ENCODE data around the gene MYRFL.
A peak's percentile ranks its signal among the peaks of the same experiment; 100 is the strongest.
"Not testable (repeated sequence)": the region's sequence is repeated elsewhere in the genome, so short reads cannot be mapped to it uniquely, and the experiment has no call there.

The MYRFL gene

DNA sequence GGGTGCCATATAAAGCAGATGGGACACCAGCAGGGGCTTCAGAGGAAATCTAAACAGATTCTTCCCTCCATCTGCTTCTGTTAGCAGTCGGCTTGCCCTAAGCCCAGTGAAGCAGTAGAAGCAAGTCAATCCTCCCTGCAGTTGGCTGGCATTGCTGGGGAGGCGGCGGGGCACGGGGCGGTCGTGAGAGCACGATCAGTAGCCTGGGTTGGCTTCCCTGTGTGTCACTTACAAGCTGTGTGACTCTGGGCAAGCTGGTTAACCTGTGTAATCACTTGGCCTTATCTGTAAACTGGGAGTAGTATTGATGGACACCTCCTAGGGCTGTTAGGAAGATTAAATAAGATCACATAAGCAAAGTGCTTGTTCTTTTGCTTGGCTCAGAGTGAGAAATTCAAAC lies 19.4 kb downstream of the MYRFL start:
- no peak for DNase-seq

- DNase-seq, result no peak
These were observed 19.8 kb downstream of the MYRFL start for GRCh38 chr12:69844836-69845235.

GRCh38 chr12:69846976-69847375 lies 21.9 kb downstream of the MYRFL start:
- no peak for DNase-seq

DNA sequence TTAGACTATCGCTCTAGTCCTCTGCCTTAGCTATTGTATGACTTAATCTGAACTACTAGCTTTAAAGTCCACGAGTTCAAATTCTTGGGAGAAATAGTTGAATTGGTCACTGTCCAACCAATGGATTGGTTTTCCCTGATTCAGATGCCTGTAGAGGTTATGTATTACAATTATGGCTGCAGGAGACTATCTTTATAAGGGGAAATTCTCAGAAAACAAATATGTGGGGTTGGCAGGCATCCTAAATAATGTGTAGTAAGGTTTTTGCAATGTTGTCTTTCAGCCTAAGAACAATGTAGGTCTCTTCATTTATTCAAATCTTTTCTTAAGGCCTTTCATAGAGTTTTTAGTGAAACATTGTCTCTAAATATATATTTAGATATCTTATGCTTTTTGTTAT lies 26.9 kb downstream of the MYRFL start:
- no peak for DNase-seq

DNA sequence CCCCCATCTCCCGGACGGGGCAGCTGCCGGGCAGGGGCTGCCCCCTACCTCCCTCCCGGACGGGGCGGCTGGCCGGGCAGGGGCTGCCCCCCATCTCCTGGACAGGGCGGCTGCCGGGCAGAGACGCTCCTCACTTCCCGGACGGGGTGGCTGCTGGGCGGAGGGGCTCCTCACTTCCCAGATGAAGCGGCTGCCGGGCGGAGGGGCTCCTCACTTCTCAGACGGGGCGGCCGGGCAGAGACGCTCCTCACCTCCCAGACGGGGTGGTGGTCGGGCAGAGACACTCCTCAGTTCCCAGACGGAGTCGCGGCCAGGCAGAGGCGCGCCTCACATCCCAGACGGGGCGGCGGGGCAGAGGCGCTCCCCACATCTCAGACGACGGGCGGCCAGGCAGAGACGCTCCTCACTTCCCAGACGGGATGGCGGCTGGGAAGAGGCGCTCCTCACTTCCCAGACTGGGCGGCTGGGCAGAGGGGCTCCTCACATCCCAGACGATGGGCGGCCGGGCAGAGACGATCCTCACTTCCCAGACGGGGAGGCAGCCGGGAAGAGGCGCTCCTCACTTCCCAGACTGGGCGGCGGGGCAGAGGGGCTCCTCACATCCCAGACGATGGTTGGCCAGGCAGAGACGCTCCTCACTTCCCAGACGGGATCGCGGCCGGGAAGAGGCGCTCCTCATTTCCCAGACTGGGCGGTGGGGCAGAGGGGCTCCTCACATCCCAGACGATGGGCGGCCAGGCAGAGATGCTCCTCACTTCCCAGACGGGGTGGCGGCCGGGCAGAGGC lies 28.3 kb downstream of the MYRFL start:
- not testable (repeated sequence) for DNase-seq

DNA sequence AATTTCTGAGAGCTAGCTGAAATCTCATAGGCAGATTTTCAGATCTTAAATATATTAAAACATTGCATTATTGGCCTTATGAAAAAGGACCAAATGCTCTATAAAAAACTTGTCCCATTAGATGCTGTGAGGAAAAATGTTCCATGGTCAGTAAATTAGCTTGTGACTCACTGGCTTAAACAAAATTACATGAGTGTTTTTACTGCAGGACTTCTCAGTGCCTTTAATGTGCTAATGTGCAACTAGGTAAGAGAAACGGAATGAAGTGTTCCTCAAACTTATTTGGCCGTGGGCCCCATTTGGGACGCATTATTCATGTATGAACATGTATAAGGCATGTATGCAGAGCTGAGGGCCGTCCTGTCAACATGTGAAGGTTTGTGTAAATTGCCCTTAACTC lies 41.7 kb downstream of the MYRFL start:
- DNase-seq, result no peak

GRCh38 chr12:69868695-69869094 lies 43.7 kb downstream of the MYRFL start:
- no peak for DNase-seq

DNA sequence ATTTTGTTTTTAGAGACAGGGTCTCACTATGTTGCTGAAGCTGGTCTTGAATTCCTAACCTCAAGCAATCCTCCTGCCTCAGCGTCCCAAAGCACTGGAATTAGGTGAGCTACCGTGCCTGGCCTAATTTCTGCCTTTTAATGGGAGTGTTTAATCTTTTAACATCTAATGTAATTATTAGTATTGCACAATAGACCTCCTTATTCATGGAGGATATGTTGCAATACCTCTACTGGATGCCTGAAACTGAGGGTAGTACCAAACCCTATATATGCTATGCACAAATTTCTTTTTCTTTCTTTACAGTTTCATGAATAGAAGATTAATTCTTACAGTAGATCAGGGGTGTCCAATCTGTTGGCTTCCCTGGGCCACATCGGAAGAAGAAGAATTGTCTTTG lies 47.8 kb downstream of the MYRFL start:
- no peak for DNase-seq

GRCh38 chr12:69873429-69873828 lies 48.4 kb downstream of the MYRFL start:
- no peak for DNase-seq

DNA sequence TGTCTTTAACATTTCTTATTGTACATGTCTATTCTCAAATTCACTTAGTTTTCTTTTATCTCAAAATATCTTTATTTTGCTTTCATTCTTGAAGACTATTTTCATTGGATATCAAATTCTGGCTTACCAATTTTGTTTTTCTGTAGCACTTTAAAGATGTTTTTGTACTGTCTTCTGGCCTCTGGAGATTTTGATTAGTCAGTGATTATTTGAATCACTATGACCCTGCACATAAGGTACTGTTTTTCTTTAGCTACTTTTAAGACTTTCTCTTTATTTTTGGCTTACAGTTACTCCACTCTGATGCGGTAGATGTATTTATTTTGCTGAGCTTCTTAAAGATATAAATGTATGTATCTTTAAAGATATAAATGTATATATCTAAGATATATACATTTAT lies 49.6 kb downstream of the MYRFL start:
- no peak for DNase-seq

- DNase-seq, result no peak
These were observed 50.4 kb downstream of the MYRFL start for GRCh38 chr12:69875416-69875935.

- DNase-seq, result peak; percentile 61
These were observed 54.3 kb downstream of the MYRFL start for GRCh38 chr12:69879007-69879960.

DNA sequence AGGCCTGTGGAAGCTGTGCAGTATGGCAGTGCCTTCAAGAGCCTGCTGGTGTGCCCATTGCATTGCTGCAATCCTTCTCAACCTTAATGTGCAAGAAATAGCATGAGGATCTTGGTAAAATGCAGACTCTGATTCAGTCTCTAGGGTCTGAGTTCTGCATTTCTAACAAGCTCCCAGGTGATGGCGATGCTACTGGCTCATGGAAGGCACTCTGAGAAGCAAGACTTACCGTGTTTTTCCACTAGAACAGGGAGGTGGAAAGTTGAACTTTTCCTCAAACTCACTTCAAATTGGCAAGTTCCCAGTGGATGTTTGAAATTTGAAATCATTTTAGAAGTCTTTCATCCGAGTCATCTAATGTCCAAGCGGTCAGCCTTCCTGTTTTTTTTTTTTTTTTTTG lies 55.5 kb downstream of the MYRFL start:
- DNase-seq, result no peak

DNA sequence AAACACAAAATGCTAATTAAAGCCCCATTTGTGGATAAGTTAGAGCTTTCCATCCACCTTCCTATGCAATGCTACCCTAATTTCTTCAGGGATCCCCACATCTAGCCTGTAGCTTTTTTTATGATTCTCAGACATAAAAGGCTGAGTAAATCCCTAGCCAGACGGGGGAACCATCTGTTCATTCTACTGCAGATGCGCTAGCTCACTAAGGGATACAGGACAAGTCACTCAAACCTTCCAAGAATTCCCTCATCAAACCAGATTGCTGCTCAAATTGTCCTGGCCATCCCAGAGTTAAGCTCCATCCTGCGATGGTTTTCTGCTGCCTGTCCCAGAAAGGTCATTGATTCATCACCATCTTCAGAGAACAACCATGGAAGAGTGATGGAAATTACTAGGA lies 56.7 kb downstream of the MYRFL start:
- no peak for DNase-seq

GRCh38 chr12:69884386-69884785 lies 59.4 kb downstream of the MYRFL start:
- DNase-seq, result no peak

DNA sequence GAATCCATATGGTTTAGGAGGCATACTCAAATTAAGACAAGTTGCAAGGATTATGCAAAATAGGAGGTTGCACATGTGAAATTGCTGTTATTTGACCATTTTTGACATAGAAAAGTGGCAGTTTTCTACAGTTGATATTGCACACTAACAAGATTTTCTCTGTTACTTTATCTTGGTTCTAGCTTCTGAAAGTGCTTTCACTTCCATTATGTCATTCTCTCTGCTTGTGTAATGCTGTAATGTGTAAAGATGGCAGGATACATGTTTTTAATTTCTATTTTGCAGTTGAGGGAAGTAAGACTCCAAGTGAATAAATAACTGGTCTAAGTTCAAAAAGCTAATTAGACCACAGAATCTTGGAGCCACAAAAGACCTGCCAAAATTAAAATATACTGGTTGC lies 60.6 kb downstream of the MYRFL start:
- no peak for DNase-seq

DNA sequence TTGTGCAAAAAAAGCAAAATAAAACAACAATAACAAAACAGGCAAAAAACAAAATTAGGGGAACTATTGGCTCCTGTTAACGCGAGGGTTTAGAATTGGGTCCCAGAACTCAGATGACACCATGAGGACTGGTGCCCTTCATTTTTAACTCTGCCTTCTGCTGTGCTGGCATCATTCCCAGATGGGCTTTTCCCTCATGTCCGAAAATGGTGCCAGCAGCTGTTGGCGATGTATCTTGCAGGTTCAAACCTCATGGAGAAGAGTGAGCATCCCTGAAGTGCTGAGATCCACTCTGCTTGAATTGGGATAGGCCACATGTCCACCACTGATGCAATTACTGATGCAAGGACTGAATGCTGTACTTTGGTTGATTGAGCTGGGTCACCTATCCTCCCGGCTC lies 61.1 kb downstream of the MYRFL start:
- DNase-seq, result no peak

DNA sequence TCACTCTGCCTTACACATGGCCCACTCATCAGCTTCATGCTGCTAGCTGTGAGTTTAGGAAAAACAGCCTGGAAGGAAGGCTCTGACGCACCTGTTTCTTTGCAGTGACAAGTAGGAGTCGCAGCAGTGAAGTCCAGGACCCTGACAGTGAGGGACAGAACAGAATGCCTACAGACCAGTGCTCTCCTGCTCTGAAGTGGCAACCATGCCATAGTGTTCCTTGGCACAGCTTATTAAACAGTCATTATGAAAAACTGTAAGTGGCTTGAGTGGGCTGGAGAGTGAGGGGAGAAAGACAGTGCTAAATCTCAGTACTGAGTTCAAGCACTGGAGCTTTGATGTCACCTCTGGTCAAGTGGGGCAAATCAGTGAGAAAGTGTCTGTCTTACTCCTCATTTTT lies 61.7 kb downstream of the MYRFL start:
- no peak for DNase-seq

- no peak for DNase-seq
These were observed 63.9 kb downstream of the MYRFL start for GRCh38 chr12:69888901-69889300.

GRCh38 chr12:69894800-69895383 lies 69.9 kb downstream of the MYRFL start:
- DNase-seq, result no peak

DNA sequence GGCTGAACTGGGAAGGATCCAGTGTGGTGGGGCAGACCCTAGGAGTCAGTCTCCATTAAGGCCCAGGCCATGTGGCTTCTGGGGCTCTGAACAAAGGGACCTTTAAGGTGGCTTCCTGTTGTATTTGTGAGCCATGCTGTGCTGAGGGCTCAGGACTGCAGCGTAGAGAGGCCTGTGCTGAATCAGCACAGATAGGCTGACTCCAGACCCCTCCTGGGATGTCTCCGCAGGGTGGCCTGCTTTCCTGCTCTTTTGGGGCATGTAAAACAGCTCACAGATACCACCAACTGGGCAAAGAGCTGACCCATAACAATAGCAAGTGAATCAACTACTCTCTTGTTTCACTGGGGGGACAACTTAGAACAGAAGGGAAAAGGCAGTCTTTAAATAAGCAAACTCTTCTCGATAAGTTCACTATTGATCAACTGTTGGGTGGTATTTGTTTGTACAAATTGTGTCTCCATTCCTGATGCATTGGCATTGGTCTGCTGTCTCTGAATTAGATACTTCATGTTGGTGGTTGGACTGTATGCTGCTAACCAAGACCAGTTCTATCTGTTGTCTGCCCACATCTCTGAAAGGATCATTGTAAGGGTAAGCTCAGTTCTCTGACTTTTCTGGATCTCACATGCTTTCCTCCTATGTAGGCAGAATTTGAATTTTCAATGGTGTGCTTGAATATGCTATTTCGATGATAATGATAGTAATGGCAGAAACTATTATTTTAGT lies 71.8 kb downstream of the MYRFL start:
- DNase-seq, result no peak

GRCh38 chr12:69897744-69898143 lies 72.7 kb downstream of the MYRFL start:
- no peak for DNase-seq

DNA sequence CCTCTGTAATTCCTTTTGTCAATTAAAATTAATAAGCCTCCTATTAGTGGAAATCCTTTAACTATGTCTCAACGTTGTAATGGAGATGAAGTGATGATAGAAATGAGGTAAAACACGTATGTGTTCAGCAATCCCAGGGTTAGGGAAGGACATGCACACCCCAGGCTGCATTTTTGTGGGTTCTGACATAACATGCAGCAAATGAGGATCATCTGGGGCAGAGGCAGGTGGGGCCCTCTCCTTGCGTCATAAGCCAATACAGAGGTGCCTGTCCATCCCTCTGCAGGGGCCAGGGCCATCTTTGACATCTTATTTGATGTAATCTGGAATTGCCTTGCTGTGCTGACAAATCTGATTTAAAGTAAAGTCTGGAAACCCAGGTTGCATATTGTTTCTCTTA lies 73.2 kb downstream of the MYRFL start:
- no peak for DNase-seq

Data from activated naive CD4-positive, alpha-beta T cell treated with Interleukin-2 at 50 U/mL for 16 hours (primary cell).